HG03135 (cell line): ENCODE results near the gene TRPM8.
"Not testable (repeated sequence)": the region's sequence is repeated elsewhere in the genome, so short reads cannot be mapped to it uniquely, and the experiment has no call there.

Experiments
- ATAC-seq: cut with Tn5 transposase; IDR thresholded peaks from one replicate; pipeline ENCODE4 v1.9.1; 2021; ENCODE audit warnings: mild to moderate bottlenecking, moderate library complexity; ENCODE audit not compliant: unreplicated experiment

TRPM8 gene

GRCh38 chr2:233917116-233917515 is at the start of gene TRPM8:
TSS of gene TRPM8 (plus strand) at chr2:233917373. CDS start at chr2:233926538, 9,165 bp downstream.
- ATAC-seq = no peak

- ATAC-seq = no peak
These were observed 49.1 kb upstream of the TRPM8 start, which contains the start of gene MSL3B for GRCh38 chr2:233867993-233868532. TSS of gene MSL3B (minus strand) at chr2:233868386.

GRCh38 chr2:233871432-233871831 is 45.7 kb upstream of the TRPM8 start:
- ATAC-seq = no peak

GRCh38 chr2:233872125-233872524 is 45.0 kb upstream of the TRPM8 start:
- not testable (repeated sequence) for ATAC-seq

GRCh38 chr2:233882353-233882752 is 34.8 kb upstream of the TRPM8 start:
- no peak for ATAC-seq

GRCh38 chr2:233892793-233893192 is 24.4 kb upstream of the TRPM8 start:
- ATAC-seq = no peak

- ATAC-seq = not testable (repeated sequence)
These were observed 20.9 kb upstream of the TRPM8 start for GRCh38 chr2:233896253-233896652.

- ATAC-seq = no peak
These were observed 15.8 kb upstream of the TRPM8 start for GRCh38 chr2:233901367-233901766.

GRCh38 chr2:233901884-233902283 is 15.3 kb upstream of the TRPM8 start:
- no peak for ATAC-seq

- no peak for ATAC-seq
These were observed 11.2 kb upstream of the TRPM8 start for GRCh38 chr2:233905945-233906344.

GRCh38 chr2:233907627-233908026 is 9.5 kb upstream of the TRPM8 start:
- no peak for ATAC-seq

GRCh38 chr2:233912691-233913423 is 4.3 kb upstream of the TRPM8 start:
- ATAC-seq = no peak

- no peak for ATAC-seq
These were observed 2.0 kb upstream of the TRPM8 start for GRCh38 chr2:233915128-233915527.

GRCh38 chr2:233919319-233919718 is 2.1 kb downstream of the TRPM8 start:
- no peak for ATAC-seq

GRCh38 chr2:233919938-233920337 is 2.8 kb downstream of the TRPM8 start:
- no peak for ATAC-seq

- ATAC-seq = no peak
These were observed 5.3 kb downstream of the TRPM8 start for GRCh38 chr2:233922471-233922870.

- ATAC-seq = no peak
These were observed 8.2 kb downstream of the TRPM8 start for GRCh38 chr2:233925402-233925801.

GRCh38 chr2:233926806-233927205 is 9.6 kb downstream of the TRPM8 start:
- no peak for ATAC-seq

- ATAC-seq = no peak
These were observed 11.6 kb downstream of the TRPM8 start for GRCh38 chr2:233928594-233929351.

- ATAC-seq = no peak
These were observed 12.3 kb downstream of the TRPM8 start for GRCh38 chr2:233929352-233930022.

- ATAC-seq = no peak
These were observed 17.4 kb downstream of the TRPM8 start for GRCh38 chr2:233934524-233934923.
